ENCODE measurements around the gene PER2.

PER2 gene

GRCh38 chr2:238302751-238303150 is 14.3 kb upstream of the PER2 start:
- Histone ChIP-seq H3K27me3 (ENCODE audit: insufficient read depth, low read length) (no peaks in the 10 kb centered on the region), H3K4me3 (ENCODE audit: low read length) (no peak overlapping the region), H3K4me1 (ENCODE audit: insufficient read depth, low read length) (no peaks in the 10 kb centered on the region), H3K36me3 (ENCODE audit: insufficient read depth, low read length) (no peaks in the 10 kb centered on the region), H3K9me3 (ENCODE audit: low read length) (no peaks in the 10 kb centered on the region), H2AFZ (ENCODE audit: low read depth, low read length) (no peak overlapping the region)

GRCh38 chr2:238302087-238302486 is 13.7 kb upstream of the PER2 start:
- H3K4me1 ChIP-seq (ENCODE audit: insufficient read depth, low read length), result no peaks in the 10 kb centered on the region
- H3K36me3 ChIP-seq (ENCODE audit: insufficient read depth, low read length), result no peaks in the 10 kb centered on the region
- peaks cover under 1% of the 10 kb centered on the region for H3K27me3 ChIP-seq (ENCODE audit: insufficient read depth, low read length)
- H2AFZ ChIP-seq (ENCODE audit: low read depth, low read length), result no peak overlapping the region
- no peak overlapping the region for H3K4me3 ChIP-seq (ENCODE audit: low read length)
- H3K9me3 ChIP-seq (ENCODE audit: low read length), result no peaks in the 10 kb centered on the region

DNA sequence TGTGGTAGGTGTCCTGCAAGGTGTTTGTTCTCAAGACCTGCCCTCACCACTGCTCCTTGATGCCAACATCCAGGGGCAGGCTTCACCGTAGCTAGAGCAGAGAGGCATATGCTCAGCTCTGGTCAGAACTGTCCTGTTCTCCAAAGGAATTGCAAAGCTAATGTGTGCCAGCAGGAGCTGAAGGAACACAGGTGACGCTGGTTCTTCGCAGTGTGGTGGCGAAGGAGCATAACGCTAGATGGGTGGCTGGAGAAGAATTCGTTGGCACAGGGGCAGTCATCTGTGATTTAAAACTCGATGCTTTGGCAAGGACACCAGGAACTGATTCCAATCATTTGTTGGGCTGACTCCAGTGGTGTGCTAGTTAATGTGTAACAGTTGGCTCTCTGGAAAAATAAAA is 11.4 kb upstream of the PER2 start:
- peaks cover 11% of the 10 kb centered on the region for H3K27me3 ChIP-seq (ENCODE audit: insufficient read depth, low read length)
- H2AFZ ChIP-seq (ENCODE audit: low read depth, low read length), result no peak overlapping the region
- no peaks in the 10 kb centered on the region for H3K4me1 ChIP-seq (ENCODE audit: insufficient read depth, low read length)
- H3K9me3 ChIP-seq (ENCODE audit: low read length), result no peaks in the 10 kb centered on the region
- H3K36me3 ChIP-seq (ENCODE audit: insufficient read depth, low read length), result no peaks in the 10 kb centered on the region
- no peak overlapping the region for H3K4me3 ChIP-seq (ENCODE audit: low read length)

DNA sequence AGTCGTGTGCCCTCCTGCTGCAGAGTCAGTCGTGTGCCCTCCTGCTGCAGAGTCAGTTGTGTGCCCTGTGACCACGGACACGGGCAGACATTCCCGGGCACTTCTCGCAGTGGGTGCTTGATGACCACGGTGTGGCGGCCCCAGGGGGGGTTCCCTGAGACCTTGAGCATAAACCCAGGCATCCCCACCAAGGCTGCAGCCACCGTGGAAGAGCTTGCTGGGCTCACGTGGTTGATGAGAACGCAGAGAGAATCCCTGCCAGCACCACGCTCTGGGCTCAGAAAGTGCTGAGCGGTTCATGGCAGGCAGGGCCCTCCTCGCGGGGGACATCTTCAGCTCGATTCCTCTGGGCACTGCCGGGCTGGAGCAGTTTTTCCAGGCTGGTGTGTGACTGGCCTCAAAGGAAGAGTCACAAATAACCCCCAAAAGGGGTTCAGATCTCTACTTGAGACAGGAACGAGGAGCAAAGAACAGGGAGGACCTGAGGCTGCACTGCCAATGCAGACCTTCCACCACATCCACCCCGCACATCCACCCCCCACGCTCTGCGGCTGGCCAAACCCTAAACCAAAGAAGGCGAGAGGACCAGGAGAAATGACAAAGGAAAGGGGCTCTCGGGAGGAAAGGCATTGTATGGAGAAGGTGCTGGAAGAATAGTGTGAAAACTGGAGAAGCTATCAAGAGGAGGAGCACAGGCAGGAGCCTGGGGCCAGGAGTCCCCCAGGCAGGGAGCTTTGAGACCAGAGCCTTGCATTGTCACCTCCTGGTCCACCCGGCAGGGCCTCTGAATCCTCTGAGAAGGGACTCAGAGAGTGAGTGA is 8.4 kb upstream of the PER2 start:
- H3K9me3 ChIP-seq (ENCODE audit: low read length), result no peaks in the 10 kb centered on the region
- peaks cover 11% of the 10 kb centered on the region for H3K27me3 ChIP-seq (ENCODE audit: insufficient read depth, low read length)
- H2AFZ ChIP-seq (ENCODE audit: low read depth, low read length), result no peak overlapping the region
- H3K36me3 ChIP-seq (ENCODE audit: insufficient read depth, low read length), result no peaks in the 10 kb centered on the region
- no peaks in the 10 kb centered on the region for H3K4me1 ChIP-seq (ENCODE audit: insufficient read depth, low read length)
- no peak overlapping the region for H3K4me3 ChIP-seq (ENCODE audit: low read length)

DNA sequence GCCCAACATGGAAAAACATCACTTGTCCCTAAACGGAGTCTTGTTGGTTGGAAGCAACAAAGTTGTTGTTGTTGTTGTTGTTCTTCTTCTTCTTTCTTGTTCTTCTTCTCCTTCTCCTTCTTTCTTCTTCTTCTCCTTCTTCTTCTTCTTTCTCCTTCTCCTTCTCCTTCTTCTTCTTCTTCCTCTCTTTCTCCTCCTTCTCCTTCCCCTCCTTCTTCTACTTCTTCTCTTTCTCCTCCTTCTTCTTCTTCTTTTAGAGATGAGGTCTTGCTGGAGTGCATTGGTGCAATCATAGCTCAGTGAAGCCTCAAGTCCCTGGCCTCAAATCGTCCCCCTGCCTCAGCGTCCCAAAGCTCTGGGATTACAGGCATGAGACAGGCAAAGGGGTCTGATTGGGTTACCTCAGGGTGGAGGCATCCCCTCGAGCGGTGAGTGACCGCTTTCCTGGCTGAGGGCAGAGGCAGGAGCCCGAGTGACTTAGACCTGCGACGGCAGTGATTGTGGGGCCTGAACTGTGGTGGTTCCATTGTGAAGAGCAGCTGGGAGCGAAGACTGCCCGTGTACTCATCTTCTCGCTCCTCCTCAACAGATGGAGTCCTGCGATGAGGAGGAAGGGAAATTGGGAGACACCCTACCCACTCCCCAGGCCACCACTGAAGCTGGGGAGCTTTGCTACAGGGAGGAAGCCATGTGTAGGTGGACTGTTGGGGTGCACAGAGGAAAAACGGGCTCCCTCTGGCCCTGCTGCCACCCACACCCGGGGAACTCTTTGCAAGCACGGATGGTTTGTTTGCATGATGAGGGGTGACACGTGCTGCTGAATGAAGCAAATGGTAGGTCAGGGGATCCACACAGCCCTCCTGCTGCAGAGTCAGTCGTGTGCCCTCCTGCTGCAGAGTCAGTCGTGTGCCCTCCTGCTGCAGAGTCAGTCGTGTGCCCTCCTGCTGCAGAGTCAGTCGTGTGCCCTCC is 7.0 kb upstream of the PER2 start:
- H3K9me3 ChIP-seq (ENCODE audit: low read length), result no peaks in the 10 kb centered on the region

GRCh38 chr2:238294393-238295143 is 6.2 kb upstream of the PER2 start:
- no peak overlapping the region for H2AFZ ChIP-seq (ENCODE audit: low read depth, low read length)
- no peak overlapping the region for H3K4me3 ChIP-seq (ENCODE audit: low read length)
- H3K4me1 ChIP-seq (ENCODE audit: insufficient read depth, low read length), result peaks cover 8% of the 10 kb centered on the region
- no peaks in the 10 kb centered on the region for H3K36me3 ChIP-seq (ENCODE audit: insufficient read depth, low read length)
- H3K27me3 ChIP-seq (ENCODE audit: insufficient read depth, low read length), result peaks cover 11% of the 10 kb centered on the region
- no peaks in the 10 kb centered on the region for H3K9me3 ChIP-seq (ENCODE audit: low read length)

More for the DNA sequence above, 7.0 kb upstream of the PER2 start:
- no peaks in the 10 kb centered on the region for H3K4me1 ChIP-seq (ENCODE audit: insufficient read depth, low read length)
- no peak overlapping the region for H3K4me3 ChIP-seq (ENCODE audit: low read length)
- peaks cover 11% of the 10 kb centered on the region for H3K27me3 ChIP-seq (ENCODE audit: insufficient read depth, low read length)
- H3K36me3 ChIP-seq (ENCODE audit: insufficient read depth, low read length), result no peaks in the 10 kb centered on the region
- H2AFZ ChIP-seq (ENCODE audit: low read depth, low read length), result no peak overlapping the region

DNA sequence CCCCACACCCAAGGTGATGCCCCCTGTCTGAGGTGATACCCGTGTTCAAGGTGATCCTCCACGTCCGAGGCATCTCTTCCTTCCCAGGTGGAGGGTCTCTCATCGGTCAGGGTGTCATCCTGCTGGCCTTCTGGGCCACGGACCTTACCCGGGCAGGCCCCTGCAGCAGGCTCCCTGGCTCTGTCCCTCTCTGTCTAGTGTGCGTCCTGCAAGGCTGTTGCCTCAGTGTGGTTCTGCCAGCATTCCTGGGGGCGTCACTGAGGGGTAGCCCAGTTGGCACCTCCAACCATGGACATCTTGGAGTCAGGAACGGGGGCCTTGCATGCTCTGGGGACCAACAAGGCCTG is 5.6 kb upstream of the PER2 start:
- Histone ChIP-seq H3K36me3 (ENCODE audit: insufficient read depth, low read length) (no peaks in the 10 kb centered on the region), H3K4me1 (ENCODE audit: insufficient read depth, low read length) (peaks cover 12% of the 10 kb centered on the region), H3K27me3 (ENCODE audit: insufficient read depth, low read length) (peaks cover 11% of the 10 kb centered on the region), H3K9me3 (ENCODE audit: low read length) (no peaks in the 10 kb centered on the region), H2AFZ (ENCODE audit: low read depth, low read length) (no peak overlapping the region), H3K4me3 (ENCODE audit: low read length) (no peak overlapping the region)

- Histone ChIP-seq H3K36me3 (ENCODE audit: insufficient read depth, low read length) (no peaks in the 10 kb centered on the region), H3K4me1 (ENCODE audit: insufficient read depth, low read length) (peaks cover 27% of the 10 kb centered on the region), H3K27me3 (ENCODE audit: insufficient read depth, low read length) (peaks cover 7% of the 10 kb centered on the region), H3K9me3 (ENCODE audit: low read length) (no peaks in the 10 kb centered on the region), H2AFZ (ENCODE audit: low read depth, low read length) (no peak overlapping the region), H3K4me3 (ENCODE audit: low read length) (no peak overlapping the region)
Observed at GRCh38 chr2:238291550-238292281, 3.3 kb upstream of the PER2 start.

- Histone ChIP-seq H3K36me3 (ENCODE audit: insufficient read depth, low read length) (no peaks in the 10 kb centered on the region), H2AFZ (ENCODE audit: low read depth, low read length) (no peak overlapping the region), H3K4me3 (ENCODE audit: low read length) (no peak overlapping the region), H3K9me3 (ENCODE audit: low read length) (no peaks in the 10 kb centered on the region), H3K4me1 (ENCODE audit: insufficient read depth, low read length) (peaks cover 35% of the 10 kb centered on the region), H3K27me3 (ENCODE audit: insufficient read depth, low read length) (peaks cover 5% of the 10 kb centered on the region)
Observed at GRCh38 chr2:238290715-238291549, 2.5 kb upstream of the PER2 start.

- Histone ChIP-seq H2AFZ (ENCODE audit: low read depth, low read length) (no peak overlapping the region), H3K27me3 (ENCODE audit: insufficient read depth, low read length) (no peaks in the 10 kb centered on the region), H3K4me3 (ENCODE audit: low read length) (no peak overlapping the region), H3K9me3 (ENCODE audit: low read length) (no peaks in the 10 kb centered on the region), H3K36me3 (ENCODE audit: insufficient read depth, low read length) (no peaks in the 10 kb centered on the region), H3K4me1 (ENCODE audit: insufficient read depth, low read length) (peaks cover 43% of the 10 kb centered on the region)
Observed at GRCh38 chr2:238290091-238290509, 1.7 kb upstream of the PER2 start.

- Histone ChIP-seq H2AFZ (ENCODE audit: low read depth, low read length) (peak overlapping the region; percentile 89), H3K4me1 (ENCODE audit: insufficient read depth, low read length) (peaks cover 49% of the 10 kb centered on the region), H3K36me3 (ENCODE audit: insufficient read depth, low read length) (no peaks in the 10 kb centered on the region), H3K27me3 (ENCODE audit: insufficient read depth, low read length) (no peaks in the 10 kb centered on the region), H3K4me3 (ENCODE audit: low read length) (peak overlapping the region; percentile 58), H3K9me3 (ENCODE audit: low read length) (no peaks in the 10 kb centered on the region)
Observed at GRCh38 chr2:238289574-238289973, 1.2 kb upstream of the PER2 start.

All from neuron (in vitro differentiated cells).